Activated CD8-positive, alpha-beta T cell treated with anti-CD3 and anti-CD28 coated beads for 36 hours (primary cell): ENCODE data around the gene TTPAL. TPM values are rescaled to one million over a fixed set of nuclear protein-coding genes. Genes with fewer than 3 reads are reported as not detected.
A peak's percentile ranks its signal among the peaks of the same experiment; 100 is the strongest.

Source experiments
- ATAC-seq: fragments of 200-7000 bp; cut with Tn5 transposase; one replicate; pipeline ENCODE4 v1.10.0; 2021; ENCODE audit warnings: mild to moderate bottlenecking, moderate library complexity
- CTCF ChIA-PET: fragments of 350-600 bp; sonication (Branson Sonifier 250); formaldehyde crosslinking; loops from one replicate; lab custom pipeline; 2021; ENCODE audit warnings: antibody characterized with exemption; lab: Charles Lee
- POLR2A ChIA-PET: fragments of 350-600 bp; sonication (Branson Sonifier 250); formaldehyde crosslinking; loops from one replicate; lab custom pipeline; 2021; ENCODE audit warnings: antibody characterized with exemption; lab: Charles Lee
- DNase-seq: peaks from one replicate; pipeline ENCODE4 v3.0.0-alpha.2; 2020
- H3K27ac Mint-ChIP-seq: one replicate; pipeline ENCODE4 v1.8.0; 2021; ENCODE audit warnings: mild to moderate bottlenecking, mixed read lengths
- H3K27me3 Mint-ChIP-seq: one replicate; pipeline ENCODE4 v1.8.0; 2021; ENCODE audit warnings: mixed read lengths
- H3K36me3 Mint-ChIP-seq: one replicate; pipeline ENCODE4 v1.8.0; 2021; ENCODE audit warnings: low read depth, mixed read lengths
- H3K4me1 Mint-ChIP-seq: one replicate; pipeline ENCODE4 v1.8.0; 2021; ENCODE audit warnings: low read depth, mixed read lengths
- H3K4me3 Mint-ChIP-seq: one replicate; pipeline ENCODE4 v1.8.0; 2021; ENCODE audit warnings: mild to moderate bottlenecking, moderate library complexity, mixed read lengths
- H3K9me3 Mint-ChIP-seq: one replicate; pipeline ENCODE4 v1.8.0; 2021; ENCODE audit warnings: mixed read lengths
- intact Hi-C: fragments of 100-400 bp; cut with micrococcal nuclease; formaldehyde crosslinking; loops from one replicate; pipeline ENCODE4 v1.10.0; 2022
- total RNA-seq, 2 experiments: library from RNA; stranded (reverse); gene quantifications; one replicate each; pipeline ENCODE4 v1.2.3, GENCODE V29; 2021
- TF ChIP-seq, protein P1 (sequence below): fragments of 200-600 bp; IDR thresholded peaks from one replicate; pipeline ENCODE4 v1.8.0; 2022; ENCODE audit warnings: antibody characterized with exemption, mild to moderate bottlenecking

TTPAL gene
- total RNA-seq, 2 experiments from 2014 or later: 15.2 to 19.5 TPM

DNA sequence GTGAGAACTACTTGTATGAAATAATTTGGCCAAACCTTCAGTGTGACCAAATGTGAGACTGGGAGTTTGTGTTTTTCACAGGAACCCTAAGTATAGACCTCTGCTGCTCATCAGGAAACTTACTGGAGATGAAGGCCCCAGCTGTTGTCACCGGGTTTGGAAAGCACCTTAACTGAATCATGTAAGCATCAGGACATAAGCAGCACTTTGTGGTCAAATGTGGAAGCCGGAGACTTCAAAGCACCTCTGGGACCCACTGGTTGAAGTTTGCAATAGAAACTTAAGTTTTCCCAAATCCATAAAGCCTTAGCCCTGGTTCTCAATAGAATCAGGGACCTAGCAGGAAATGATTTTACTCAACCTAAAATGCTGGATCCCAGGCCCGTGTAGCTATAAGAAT is 14.3 kb downstream of the TTPAL start:
- H3K36me3 Mint-ChIP-seq: peaks cover 51% of the 10 kb centered on the region
- no peak overlapping the region for H3K4me3 Mint-ChIP-seq
- peaks cover 34% of the 10 kb centered on the region for H3K4me1 Mint-ChIP-seq
- TF ChIP-seq, protein P1, sequence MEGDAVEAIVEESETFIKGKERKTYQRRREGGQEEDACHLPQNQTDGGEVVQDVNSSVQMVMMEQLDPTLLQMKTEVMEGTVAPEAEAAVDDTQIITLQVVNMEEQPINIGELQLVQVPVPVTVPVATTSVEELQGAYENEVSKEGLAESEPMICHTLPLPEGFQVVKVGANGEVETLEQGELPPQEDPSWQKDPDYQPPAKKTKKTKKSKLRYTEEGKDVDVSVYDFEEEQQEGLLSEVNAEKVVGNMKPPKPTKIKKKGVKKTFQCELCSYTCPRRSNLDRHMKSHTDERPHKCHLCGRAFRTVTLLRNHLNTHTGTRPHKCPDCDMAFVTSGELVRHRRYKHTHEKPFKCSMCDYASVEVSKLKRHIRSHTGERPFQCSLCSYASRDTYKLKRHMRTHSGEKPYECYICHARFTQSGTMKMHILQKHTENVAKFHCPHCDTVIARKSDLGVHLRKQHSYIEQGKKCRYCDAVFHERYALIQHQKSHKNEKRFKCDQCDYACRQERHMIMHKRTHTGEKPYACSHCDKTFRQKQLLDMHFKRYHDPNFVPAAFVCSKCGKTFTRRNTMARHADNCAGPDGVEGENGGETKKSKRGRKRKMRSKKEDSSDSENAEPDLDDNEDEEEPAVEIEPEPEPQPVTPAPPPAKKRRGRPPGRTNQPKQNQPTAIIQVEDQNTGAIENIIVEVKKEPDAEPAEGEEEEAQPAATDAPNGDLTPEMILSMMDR: no peak
- no peaks in the 10 kb centered on the region for H3K27me3 Mint-ChIP-seq
- ATAC-seq (no peak), DNase-seq (peak; percentile 23)
- CTCF ChIA-PET: no interaction called here
- POLR2A ChIA-PET: interaction anchor here (1.7 kb wide), 1 partner anchor 11 kb away, joined by 6 read pairs; no protein-coding TSS in a partner anchor
- H3K27ac Mint-ChIP-seq: peak overlapping the region; percentile 65
- intact Hi-C loops: no loop called here
- no peaks in the 10 kb centered on the region for H3K9me3 Mint-ChIP-seq

DNA sequence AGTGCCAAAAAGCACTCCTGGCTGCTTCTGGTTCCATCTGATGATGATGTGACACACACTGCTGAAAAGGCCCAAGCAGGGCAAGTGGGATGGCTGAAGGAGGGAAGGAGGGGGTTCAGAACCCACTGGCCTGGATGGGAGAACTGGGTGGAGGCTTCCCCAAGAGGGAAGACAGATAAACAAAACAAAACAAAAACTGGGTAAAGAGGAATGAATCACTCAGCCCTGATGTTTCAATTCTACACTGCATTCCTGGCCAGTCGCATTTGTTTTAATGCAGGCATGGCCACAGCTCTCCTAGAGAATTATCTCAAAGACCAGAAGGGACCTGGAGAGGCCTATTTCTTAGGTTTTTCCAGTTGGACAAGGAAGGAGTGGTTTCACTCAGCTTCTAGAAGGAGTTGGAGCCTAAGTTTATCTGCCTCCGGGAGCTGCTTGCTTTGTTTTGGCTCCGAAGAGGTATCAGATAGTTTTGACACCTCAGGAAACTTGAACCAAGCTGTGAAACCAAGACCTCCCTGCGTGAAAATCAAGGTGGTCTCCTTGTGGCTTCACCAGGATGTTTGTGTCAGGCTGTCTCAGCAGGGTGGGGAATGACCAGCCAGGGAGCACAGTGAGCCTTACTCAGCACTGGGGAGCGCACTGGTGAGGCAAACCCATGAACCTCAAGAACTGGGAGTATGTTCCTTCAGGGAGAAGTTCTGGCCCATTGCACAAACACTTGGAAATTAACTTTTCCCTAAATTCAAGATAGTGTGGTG is 16.1 kb downstream of the TTPAL start:
- no peaks in the 10 kb centered on the region for H3K9me3 Mint-ChIP-seq
- no peak overlapping the region for H3K4me3 Mint-ChIP-seq
- no peaks in the 10 kb centered on the region for H3K27me3 Mint-ChIP-seq
- H3K27ac Mint-ChIP-seq: peak overlapping the region; percentile 69
- intact Hi-C loops: no loop called here
- TF ChIP-seq, protein P1: no peak
- POLR2A ChIA-PET: interaction anchor here (0.9 to 1.8 kb wide), 2 partner anchors 17 to 41 kb away, joined by 3 to 4 read pairs; no protein-coding TSS in a partner anchor
- DNase-seq (no peak), ATAC-seq (no peak)
- CTCF ChIA-PET: interaction anchor here (0.9 to 2.2 kb wide), 3 partner anchors 9 to 16 kb away, joined by 3 to 5 read pairs (median 3); partner anchors contain the start of gene TTPAL
- peaks cover 48% of the 10 kb centered on the region for H3K4me1 Mint-ChIP-seq
- peaks cover 58% of the 10 kb centered on the region for H3K36me3 Mint-ChIP-seq

DNA sequence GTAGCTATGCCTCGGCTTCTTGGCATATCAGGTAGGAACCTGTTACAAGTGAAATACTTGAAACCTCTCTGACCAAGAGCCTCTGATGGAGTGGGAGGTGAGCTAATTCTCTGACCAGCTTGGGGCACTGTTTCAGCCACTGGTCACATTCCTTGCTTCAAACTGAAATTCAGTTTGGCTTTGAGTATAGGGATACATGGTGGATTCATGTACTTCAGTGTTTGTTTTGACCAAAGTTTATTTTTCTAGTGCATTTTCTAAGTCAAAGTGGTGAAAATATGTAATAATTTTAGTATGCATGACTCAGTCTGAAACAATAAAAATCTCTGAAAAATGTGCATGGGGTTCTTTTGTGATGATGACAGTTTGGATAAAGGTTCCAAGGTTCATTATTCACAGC is 18.6 kb downstream of the TTPAL start:
- ATAC-seq (no peak), DNase-seq (no peak)
- intact Hi-C loops: no loop called here
- CTCF ChIA-PET: interaction anchor here (1.8 kb wide), 1 partner anchor 116 kb away, joined by 4 read pairs; no protein-coding TSS in a partner anchor
- no peaks in the 10 kb centered on the region for H3K9me3 Mint-ChIP-seq
- no peaks in the 10 kb centered on the region for H3K27me3 Mint-ChIP-seq
- H3K4me3 Mint-ChIP-seq: no peak overlapping the region
- H3K4me1 Mint-ChIP-seq: peaks cover 55% of the 10 kb centered on the region
- H3K36me3 Mint-ChIP-seq: peaks cover 62% of the 10 kb centered on the region
- POLR2A ChIA-PET: interaction anchor here (1.9 kb wide), 1 partner anchor 18 kb away, joined by 7 read pairs; the partner anchor contains the start of gene TTPAL
- TF ChIP-seq, protein P1: no peak
- peak overlapping the region; percentile 85 for H3K27ac Mint-ChIP-seq

DNA sequence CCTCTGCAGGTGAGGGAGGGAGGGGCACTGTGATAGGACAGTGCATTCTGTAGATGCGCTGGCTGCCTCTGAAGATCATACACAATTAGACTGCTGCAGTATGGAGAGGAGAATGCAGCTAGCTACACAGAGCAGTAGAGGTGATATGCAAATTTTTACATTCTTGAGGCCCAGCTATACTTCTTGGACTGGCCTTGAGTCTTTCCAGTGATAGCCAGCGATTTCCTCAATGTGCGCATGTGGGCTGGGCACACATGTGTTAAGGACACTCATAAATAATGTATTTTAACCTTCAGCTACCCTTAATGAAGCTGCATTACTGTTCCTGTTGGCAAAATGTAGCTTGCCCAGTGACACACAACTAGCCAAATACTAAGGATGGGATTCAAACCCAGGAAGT is 19.0 kb downstream of the TTPAL start:
- no peak for DNase-seq
- no peaks in the 10 kb centered on the region for H3K9me3 Mint-ChIP-seq
- no peak overlapping the region for H3K4me3 Mint-ChIP-seq
- POLR2A ChIA-PET: interaction anchor here (1.5 to 1.9 kb wide), 2 partner anchors 10 to 19 kb away, joined by 4 to 7 read pairs; partner anchors contain the start of gene TTPAL
- TF ChIP-seq, protein P1: no peak
- H3K4me1 Mint-ChIP-seq: peaks cover 54% of the 10 kb centered on the region
- CTCF ChIA-PET: interaction anchor here (1.8 kb wide), 1 partner anchor 115 kb away, joined by 4 read pairs; no protein-coding TSS in a partner anchor
- H3K27ac Mint-ChIP-seq: peak overlapping the region; percentile 85
- intact Hi-C loops: no loop called here
- H3K27me3 Mint-ChIP-seq: no peaks in the 10 kb centered on the region
- peaks cover 58% of the 10 kb centered on the region for H3K36me3 Mint-ChIP-seq
- no peak for ATAC-seq

DNA sequence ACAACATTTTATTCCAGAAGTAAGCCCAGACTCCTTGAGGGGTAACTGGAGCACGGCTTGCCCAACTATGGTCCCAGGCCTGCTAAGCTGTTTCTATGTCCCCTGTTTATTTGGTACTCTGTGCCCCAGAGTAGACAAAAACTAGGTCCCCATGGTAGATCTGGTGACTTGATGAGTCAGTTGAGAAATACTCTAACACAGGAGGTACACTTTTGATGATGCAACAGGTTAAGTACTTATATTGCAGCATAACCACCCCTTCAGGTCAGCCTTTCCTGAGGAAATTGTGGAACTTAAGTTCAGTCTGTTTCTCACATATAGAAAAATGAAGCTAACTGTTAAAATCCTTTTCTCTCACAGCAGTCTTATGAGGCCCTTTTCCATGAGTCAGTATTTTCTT is 19.6 kb downstream of the TTPAL start:
- ChIA-PET CTCF (interaction anchor here (1.8 kb wide), 1 partner anchor 115 kb away, joined by 4 read pairs; no protein-coding TSS in a partner anchor), POLR2A (interaction anchor here (0.7 to 1.9 kb wide), 4 partner anchors 10 to 27 kb away, joined by 4 to 7 read pairs (median 4); partner anchors contain the start of genes SERINC3 and TTPAL)
- DNase-seq: no peak
- Mint-ChIP-seq H3K36me3 (peaks cover 54% of the 10 kb centered on the region), H3K4me3 (no peak overlapping the region), H3K27ac (peak overlapping the region; percentile 85), H3K27me3 (no peaks in the 10 kb centered on the region), H3K4me1 (peaks cover 50% of the 10 kb centered on the region), H3K9me3 (no peaks in the 10 kb centered on the region)
- intact Hi-C loops: no loop called here
- TF ChIP-seq, protein P1: no peak
- ATAC-seq: peak; percentile 37
